GM21717 (cell line): Measurements from ENCODE around the gene GDPD5.

Source experiments
- ATAC-seq: cut with Tn5 transposase; IDR thresholded peaks from one replicate; pipeline ENCODE4 v1.9.1; 2021; ENCODE audit warnings: mild to moderate bottlenecking, moderate library complexity; ENCODE audit not compliant: unreplicated experiment

Gene GDPD5

GRCh38 chr11:75406338-75406777, 119.4 kb downstream of the GDPD5 start:
- ATAC-seq = no peak

- ATAC-seq = no peak
Observed at GRCh38 chr11:75403983-75404658, 121.6 kb downstream of the GDPD5 start.

- no peak for ATAC-seq
Observed at GRCh38 chr11:75403037-75403436, 122.7 kb downstream of the GDPD5 start.

- ATAC-seq = no peak
Observed at GRCh38 chr11:75402002-75402773, 123.6 kb downstream of the GDPD5 start.

- no peak for ATAC-seq
Observed at GRCh38 chr11:75400146-75400865, 125.4 kb downstream of the GDPD5 start.

GRCh38 chr11:75399344-75400145, 126.2 kb downstream of the GDPD5 start, which contains the start of gene RPS3:
Gene RPS3 (plus strand): TSS chr11:75399518. CDS start chr11:75399548, 30 bp downstream.
- ATAC-seq = peak; percentile 91

- no peak for ATAC-seq
Observed at GRCh38 chr11:75398906-75399305, 126.8 kb downstream of the GDPD5 start.

GRCh38 chr11:75394085-75394840, 131.5 kb downstream of the GDPD5 start:
- ATAC-seq = no peak

- no peak for ATAC-seq
Observed at GRCh38 chr11:75389925-75390324, 135.8 kb downstream of the GDPD5 start.

- ATAC-seq = no peak
Observed at GRCh38 chr11:75389276-75389605, 136.5 kb downstream of the GDPD5 start.

GRCh38 chr11:75388386-75389275, 137.1 kb downstream of the GDPD5 start:
- peak; percentile 52 for ATAC-seq

- ATAC-seq = no peak
Observed at GRCh38 chr11:75387736-75388294, 137.9 kb downstream of the GDPD5 start.

- ATAC-seq = no peak
Observed at GRCh38 chr11:75386942-75387630, 138.7 kb downstream of the GDPD5 start.
